HepG2 (cell line): ENCODE results near the gene NEUROD1. TPM values are rescaled to one million over a fixed set of nuclear protein-coding genes. Genes with fewer than 3 reads are reported as not detected.

Source experiments
- ATAC-seq: fragments of 200-7000 bp; cut with Tn5 transposase; 3 replicates; pipeline ENCODE4 v1.9.1; 2020; ENCODE audit warnings: mild to moderate bottlenecking, moderate library complexity
- BruUV-seq: library from RNA; stranded (reverse); fragments of 400-500 nt; replicated peaks from 2 replicates; lab custom pipeline; 2021; lab: Mats Ljungman, UMichigan
- CTCF ChIA-PET: fragments of 300-600 bp; formaldehyde crosslinking; extraction: SDS; loops from one replicate; lab custom pipeline; 2021; ENCODE audit warnings: low total read pairs, inconsistent platforms, low intra/inter-chr PET ratio; lab: Yijun Ruan, JAX
- POLR2A ChIA-PET: fragments of 350-600 bp; sonication (Branson Sonifier 250); formaldehyde crosslinking; loops from one replicate; lab custom pipeline; 2020; ENCODE audit warnings: antibody characterized with exemption, inconsistent platforms; lab: Yijun Ruan, JAX
- DNase-seq: peaks from one replicate; pipeline ENCODE4 v3.0.0-alpha.2; 2015; ENCODE audit warnings: low spot score
- FAIRE-seq: peaks from 3 replicates; lab custom pipeline; 2011; peaks lifted over from hg19 to GRCh38; lab: Jason Lieb, UNC
- H2AFZ ChIP-seq: one replicate; pipeline ENCODE4 v1.6.1; 2011; ENCODE audit warnings: low read length, inconsistent platforms
- H3K27ac ChIP-seq: fragments of 300-600 bp; 3 replicates; pipeline ENCODE4 v1.8.0; 2011; ENCODE audit warnings: mixed run types, mild to moderate bottlenecking, mixed read lengths, low read length, inconsistent platforms; ENCODE audit not compliant: insufficient read depth; ENCODE audit errors: extremely low read length
- H3K27me3 ChIP-seq, 2 experiments: fragments of 200-600 bp in 1 of 2; 2 replicates in 1 of 2; 3 replicates in 1 of 2; pipeline versions ENCODE4 v1.6.0 to v1.8.0; 2011; ENCODE audit warnings: low read length in 2 of 2, mild to moderate bottlenecking in 2 of 2, moderate library complexity in 2 of 2, inconsistent platforms in 1 of 2; ENCODE audit not compliant: insufficient read depth in 2 of 2, control insufficient read depth in 1 of 2
- H3K36me3 ChIP-seq, 2 experiments: fragments of 200-600 bp in 1 of 2; replicated peaks in 1 of 2; 2 replicates in 1 of 2; 3 replicates in 1 of 2; pipeline versions ENCODE4 v1.5.1 to v1.8.0; 2011; ENCODE audit warnings: low read length in 2 of 2, inconsistent platforms in 1 of 2; ENCODE audit not compliant: insufficient read depth in 2 of 2, control insufficient read depth in 1 of 2
- H3K4me1 ChIP-seq: 2 replicates; pipeline ENCODE4 v1.5.1; 2012; ENCODE audit warnings: low read length, inconsistent platforms; ENCODE audit not compliant: insufficient read depth
- H3K4me2 ChIP-seq: 2 replicates; pipeline ENCODE4 v1.6.0; 2011; ENCODE audit warnings: low read depth, low read length, inconsistent platforms
- H3K4me3 ChIP-seq, 3 experiments: fragments of 200-600 bp in 1 of 3; sonication (generic), shearing (Covaris generic) in 1 of 3; replicated peaks in 1 of 3; 2 replicates each; pipeline ENCODE4 v1.5.1; 2011 to 2016; ENCODE audit warnings: low read length in 3 of 3, inconsistent platforms in 2 of 3, low read depth in 2 of 3, mild to moderate bottlenecking in 2 of 3, control low read depth in 1 of 3, mixed read lengths in 1 of 3; ENCODE audit not compliant: insufficient read depth in 1 of 3
- H3K79me2 ChIP-seq: one replicate; pipeline ENCODE4 v1.6.1; 2011; ENCODE audit warnings: low read length, inconsistent platforms; ENCODE audit not compliant: insufficient read depth
- H3K9ac ChIP-seq: 2 replicates; pipeline ENCODE4 v1.6.0; 2011; ENCODE audit warnings: mild to moderate bottlenecking, low read depth, low read length, inconsistent platforms; ENCODE audit not compliant: insufficient read depth
- H3K9me3 ChIP-seq: 2 replicates; pipeline ENCODE4 v1.5.1; 2012; ENCODE audit warnings: mild to moderate bottlenecking, low read length
- H4K20me1 ChIP-seq: 2 replicates; pipeline ENCODE4 v1.6.0; 2011; ENCODE audit warnings: inconsistent platforms, mild to moderate bottlenecking, low read length, moderate library complexity; ENCODE audit not compliant: insufficient read depth
- BATF2 ChIP-seq: sonication (generic); formaldehyde crosslinking; IDR thresholded peaks from 2 replicates; pipeline ENCODE4 v1.8.0; 2022; ENCODE audit warnings: mild to moderate bottlenecking, missing genetic modification reagents, moderate library complexity
- CEBPB ChIP-seq: IDR thresholded peaks from 2 replicates; pipeline ENCODE4 v1.6.1; 2011; ENCODE audit warnings: low read depth, low read length, improper control_type of control experiment, borderline replicate concordance
- ETV5 ChIP-seq: IDR thresholded peaks from 2 replicates; pipeline ENCODE4 v1.6.1; 2018; ENCODE audit warnings: missing biosample characterization, missing genetic modification reagents, inconsistent platforms, borderline replicate concordance
- MED1 ChIP-seq: sonication (generic); formaldehyde crosslinking; IDR thresholded peaks from 2 replicates; pipeline ENCODE4 v1.4.0; 2020; ENCODE audit warnings: missing genetic modification reagents
- NFATC3 ChIP-seq: sonication (generic); formaldehyde crosslinking; IDR thresholded peaks from 2 replicates; pipeline ENCODE4 v1.5.1; 2020; ENCODE audit warnings: mild to moderate bottlenecking, missing genetic modification reagents
- PHF8 ChIP-seq: sonication (generic); formaldehyde crosslinking; IDR thresholded peaks from 2 replicates; pipeline ENCODE4 v1.5.0; 2020; ENCODE audit warnings: missing genetic modification reagents
- RARA ChIP-seq: IDR thresholded peaks from 2 replicates; pipeline ENCODE4 v1.6.1; 2016; ENCODE audit warnings: missing genetic modification reagents, missing compliant biosample characterization
- SMC3 ChIP-seq: IDR thresholded peaks from 2 replicates; pipeline ENCODE4 v1.6.1; 2011; ENCODE audit warnings: low read length, improper control_type of control experiment
- SOX5 ChIP-seq: IDR thresholded peaks from 2 replicates; pipeline ENCODE4 v1.6.1; 2016; ENCODE audit warnings: borderline replicate concordance
- ZNF20 ChIP-seq: sonication (generic); formaldehyde crosslinking; IDR thresholded peaks from 2 replicates; pipeline ENCODE4 v1.4.0; 2020; ENCODE audit warnings: mild to moderate bottlenecking, moderate library complexity, missing genetic modification reagents
- ZNF543 ChIP-seq: sonication (generic); formaldehyde crosslinking; IDR thresholded peaks from 2 replicates; pipeline ENCODE4 v1.4.0; 2020; ENCODE audit warnings: mild to moderate bottlenecking, missing genetic modification reagents
- WGBS: methylation state at CpG from one replicate; pipeline ENCODE4 v1.1.6; 2017; ENCODE audit warnings: low lambda C conversion rate; 5-methylcytosine and 5-hydroxymethylcytosine counted together
- in situ Hi-C: cut with HindIII; loops from 2 replicates; pipeline ENCODE4 v1.10.0; 2017; ENCODE audit warnings: low pct_unique_long_range_greater_than_20kb; ENCODE audit not compliant: extremely low pct_ligation_motif_present
- intact Hi-C: fragments of 100-400 bp; cut with micrococcal nuclease; formaldehyde crosslinking; loops from one replicate; pipeline ENCODE4 v1.10.0; 2022; ENCODE audit not compliant: unreplicated experiment
- polyA plus RNA-seq, 8 experiments: library from polyadenylated mRNA; depleted of rRNA in 3 of 8; stranded (reverse) in 7 of 8; unstranded in 1 of 8; fragments of >200 nt; fragmentation: Illumina TruSeq in 4 of 8; extraction: Trizol in 4 of 8; gene quantifications; 2 replicates each; pipeline versions ENCODE4 v1.2.1 to v1.2.3, GENCODE V29; 2011 to 2016; ENCODE audit warnings: low read depth in 4 of 8, missing spikeins in 1 of 8, mixed read lengths in 1 of 8; ENCODE audit not compliant: insufficient read depth in 1 of 8
- total RNA-seq, 5 experiments: library from RNA; depleted of rRNA; stranded (reverse); fragments of >200 nt; fragmentation: Illumina TruSeq; extraction: Trizol; gene quantifications; 2 replicates each; pipeline ENCODE4 v1.2.3, GENCODE V29; 2016; ENCODE audit warnings: low read depth in 1 of 5
- TF ChIP-seq, protein P1 (sequence below): sonication (generic); formaldehyde crosslinking; IDR thresholded peaks from 2 replicates; pipeline ENCODE4 v1.5.0; 2020; ENCODE audit warnings: missing genetic modification reagents
- TF ChIP-seq, protein P2 (sequence below): sonication (generic); formaldehyde crosslinking; IDR thresholded peaks from 2 replicates; pipeline ENCODE4 v1.8.1; 2022; ENCODE audit warnings: mild to moderate bottlenecking, missing genetic modification reagents
- TF ChIP-seq, protein P3 (sequence below): sonication (generic); formaldehyde crosslinking; IDR thresholded peaks from 2 replicates; pipeline ENCODE4 v1.4.0; 2020; ENCODE audit warnings: missing genetic modification reagents
- TF ChIP-seq, protein P4 (sequence below): sonication (generic); formaldehyde crosslinking; IDR thresholded peaks from 2 replicates; pipeline ENCODE4 v1.5.0; 2020; ENCODE audit warnings: mild to moderate bottlenecking, missing genetic modification reagents, borderline replicate concordance
- TF ChIP-seq, protein P5 (sequence below): sonication (generic); formaldehyde crosslinking; IDR thresholded peaks from 2 replicates; pipeline ENCODE4 v1.5.0; 2020; ENCODE audit warnings: missing genetic modification reagents

Gene NEUROD1
- total and polyA plus RNA-seq, 2 of the 13 experiments (the other 11 are each of a cell fraction or from before 2014, with no cell fraction given) = not detected

- Histone ChIP-seq H3K9ac (no peak overlapping the region), H3K4me3 (no peak overlapping the region), H2AFZ (no peak overlapping the region), H3K79me2 (no peaks in the 10 kb centered on the region), H3K9me3 (no peaks in the 10 kb centered on the region), H3K4me1 (peaks cover 11% of the 10 kb centered on the region), H3K4me2 (no peak overlapping the region), H3K27ac (no peak overlapping the region), H4K20me1 (no peaks in the 10 kb centered on the region), H3K36me3 (no peaks in the 10 kb centered on the region), H3K27me3 (peaks cover 0 to 23% of the 10 kb centered on the region in 2 experiments; a peak in 2 of 5 replicates)
- intact Hi-C loops (no loop called here), in situ Hi-C loops (no loop called here)
- 0% methylated on average over 3 of the region's 3 CpGs for WGBS
- DNase-seq (peak; percentile 60), FAIRE-seq (no peak), ATAC-seq (peak; percentile 76)
- ChIA-PET CTCF (no interaction called here), POLR2A (no interaction called here)
- BruUV-seq = no TSS peak
- TF ChIP-seq, protein P1, sequence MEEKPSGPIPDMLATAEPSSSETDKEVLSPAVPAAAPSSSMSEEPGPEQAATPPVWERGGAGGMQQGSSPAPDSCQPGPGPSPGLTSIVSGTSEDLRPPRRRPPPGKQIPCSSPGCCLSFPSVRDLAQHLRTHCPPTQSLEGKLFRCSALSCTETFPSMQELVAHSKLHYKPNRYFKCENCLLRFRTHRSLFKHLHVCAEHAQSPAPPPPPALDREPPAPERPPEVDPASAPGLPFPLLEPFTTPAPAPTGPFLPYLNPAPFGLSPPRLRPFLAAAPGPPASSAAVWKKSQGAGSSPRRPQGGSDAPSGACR (CRISPR knock-in tag) = no peak
- TF ChIP-seq BATF2 (CRISPR knock-in tag) = no peak
- TF ChIP-seq, protein P2, sequence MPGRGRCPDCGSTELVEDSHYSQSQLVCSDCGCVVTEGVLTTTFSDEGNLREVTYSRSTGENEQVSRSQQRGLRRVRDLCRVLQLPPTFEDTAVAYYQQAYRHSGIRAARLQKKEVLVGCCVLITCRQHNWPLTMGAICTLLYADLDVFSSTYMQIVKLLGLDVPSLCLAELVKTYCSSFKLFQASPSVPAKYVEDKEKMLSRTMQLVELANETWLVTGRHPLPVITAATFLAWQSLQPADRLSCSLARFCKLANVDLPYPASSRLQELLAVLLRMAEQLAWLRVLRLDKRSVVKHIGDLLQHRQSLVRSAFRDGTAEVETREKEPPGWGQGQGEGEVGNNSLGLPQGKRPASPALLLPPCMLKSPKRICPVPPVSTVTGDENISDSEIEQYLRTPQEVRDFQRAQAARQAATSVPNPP (CRISPR knock-in tag) = no peak
- no peak for TF ChIP-seq SMC3
- TF ChIP-seq ZNF543 (CRISPR knock-in tag) = no peak
- TF ChIP-seq, protein P3, sequence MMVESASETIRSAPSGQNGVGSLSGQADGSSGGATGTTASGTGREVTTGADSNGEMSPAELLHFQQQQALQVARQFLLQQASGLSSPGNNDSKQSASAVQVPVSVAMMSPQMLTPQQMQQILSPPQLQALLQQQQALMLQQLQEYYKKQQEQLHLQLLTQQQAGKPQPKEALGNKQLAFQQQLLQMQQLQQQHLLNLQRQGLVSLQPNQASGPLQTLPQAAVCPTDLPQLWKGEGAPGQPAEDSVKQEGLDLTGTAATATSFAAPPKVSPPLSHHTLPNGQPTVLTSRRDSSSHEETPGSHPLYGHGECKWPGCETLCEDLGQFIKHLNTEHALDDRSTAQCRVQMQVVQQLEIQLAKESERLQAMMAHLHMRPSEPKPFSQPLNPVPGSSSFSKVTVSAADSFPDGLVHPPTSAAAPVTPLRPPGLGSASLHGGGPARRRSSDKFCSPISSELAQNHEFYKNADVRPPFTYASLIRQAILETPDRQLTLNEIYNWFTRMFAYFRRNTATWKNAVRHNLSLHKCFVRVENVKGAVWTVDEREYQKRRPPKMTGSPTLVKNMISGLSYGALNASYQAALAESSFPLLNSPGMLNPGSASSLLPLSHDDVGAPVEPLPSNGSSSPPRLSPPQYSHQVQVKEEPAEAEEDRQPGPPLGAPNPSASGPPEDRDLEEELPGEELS (CRISPR knock-in tag) = no peak
- TF ChIP-seq, protein P4, sequence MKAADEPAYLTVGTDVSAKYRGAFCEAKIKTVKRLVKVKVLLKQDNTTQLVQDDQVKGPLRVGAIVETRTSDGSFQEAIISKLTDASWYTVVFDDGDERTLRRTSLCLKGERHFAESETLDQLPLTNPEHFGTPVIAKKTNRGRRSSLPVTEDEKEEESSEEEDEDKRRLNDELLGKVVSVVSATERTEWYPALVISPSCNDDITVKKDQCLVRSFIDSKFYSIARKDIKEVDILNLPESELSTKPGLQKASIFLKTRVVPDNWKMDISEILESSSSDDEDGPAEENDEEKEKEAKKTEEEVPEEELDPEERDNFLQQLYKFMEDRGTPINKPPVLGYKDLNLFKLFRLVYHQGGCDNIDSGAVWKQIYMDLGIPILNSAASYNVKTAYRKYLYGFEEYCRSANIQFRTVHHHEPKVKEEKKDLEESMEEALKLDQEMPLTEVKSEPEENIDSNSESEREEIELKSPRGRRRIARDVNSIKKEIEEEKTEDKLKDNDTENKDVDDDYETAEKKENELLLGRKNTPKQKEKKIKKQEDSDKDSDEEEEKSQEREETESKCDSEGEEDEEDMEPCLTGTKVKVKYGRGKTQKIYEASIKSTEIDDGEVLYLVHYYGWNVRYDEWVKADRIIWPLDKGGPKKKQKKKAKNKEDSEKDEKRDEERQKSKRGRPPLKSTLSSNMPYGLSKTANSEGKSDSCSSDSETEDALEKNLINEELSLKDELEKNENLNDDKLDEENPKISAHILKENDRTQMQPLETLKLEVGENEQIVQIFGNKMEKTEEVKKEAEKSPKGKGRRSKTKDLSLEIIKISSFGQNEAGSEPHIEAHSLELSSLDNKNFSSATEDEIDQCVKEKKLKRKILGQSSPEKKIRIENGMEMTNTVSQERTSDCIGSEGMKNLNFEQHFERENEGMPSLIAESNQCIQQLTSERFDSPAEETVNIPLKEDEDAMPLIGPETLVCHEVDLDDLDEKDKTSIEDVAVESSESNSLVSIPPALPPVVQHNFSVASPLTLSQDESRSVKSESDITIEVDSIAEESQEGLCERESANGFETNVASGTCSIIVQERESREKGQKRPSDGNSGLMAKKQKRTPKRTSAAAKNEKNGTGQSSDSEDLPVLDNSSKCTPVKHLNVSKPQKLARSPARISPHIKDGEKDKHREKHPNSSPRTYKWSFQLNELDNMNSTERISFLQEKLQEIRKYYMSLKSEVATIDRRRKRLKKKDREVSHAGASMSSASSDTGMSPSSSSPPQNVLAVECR (CRISPR knock-in tag) = no peak
- TF ChIP-seq SOX5 = 0 out of 2 replicates have a peak, but pooled peaks have one; percentile 13
- TF ChIP-seq ETV5 (CRISPR knock-in tag) = no peak
- no peak for TF ChIP-seq ZNF20 (CRISPR knock-in tag)
- TF ChIP-seq MED1 = no peak
- TF ChIP-seq CEBPB = no peak
- TF ChIP-seq NFATC3 (CRISPR knock-in tag) = no peak
- peak; percentile 22; the same call in 1 of the 2 replicates for TF ChIP-seq RARA (CRISPR knock-in tag)
- TF ChIP-seq, protein P5, sequence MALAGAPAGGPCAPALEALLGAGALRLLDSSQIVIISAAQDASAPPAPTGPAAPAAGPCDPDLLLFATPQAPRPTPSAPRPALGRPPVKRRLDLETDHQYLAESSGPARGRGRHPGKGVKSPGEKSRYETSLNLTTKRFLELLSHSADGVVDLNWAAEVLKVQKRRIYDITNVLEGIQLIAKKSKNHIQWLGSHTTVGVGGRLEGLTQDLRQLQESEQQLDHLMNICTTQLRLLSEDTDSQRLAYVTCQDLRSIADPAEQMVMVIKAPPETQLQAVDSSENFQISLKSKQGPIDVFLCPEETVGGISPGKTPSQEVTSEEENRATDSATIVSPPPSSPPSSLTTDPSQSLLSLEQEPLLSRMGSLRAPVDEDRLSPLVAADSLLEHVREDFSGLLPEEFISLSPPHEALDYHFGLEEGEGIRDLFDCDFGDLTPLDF (CRISPR knock-in tag) = no peak
- no peak for TF ChIP-seq PHF8 (CRISPR knock-in tag)
Measured at GRCh38 chr2:181660181-181660580, 20.1 kb downstream of the NEUROD1 start.
